Spleen (tissue), 7 donors: ENCODE data around the gene PPP1R9B.
A peak's percentile ranks its signal among the peaks of the same experiment; 100 is the strongest.

ENCODE experiments used
- POLR2AphosphoS5 ChIP-seq, 3 donors: sonication (generic); formaldehyde crosslinking; IDR thresholded peaks; one replicate each; pipeline ENCODE4 v1.5.1; 2017; ENCODE audit warnings: antibody characterized with exemption in 3 of 3
- TF ChIP-seq, protein P1 (sequence below), 11 experiments: fragments of 200-600 bp in 7 of 11; fragments of 450-650 bp in 4 of 11; sonication (generic) in 4 of 11; IDR thresholded peaks in 8 of 11; conservative IDR thresholded peaks in 3 of 11; 1 replicate in 7 of 11; 2 replicates in 4 of 11; pipeline versions ENCODE4 v1.4.0 to v1.8.0; 2016 to 2021; ENCODE audit warnings: antibody characterized with exemption in 11 of 11, inconsistent platforms in 4 of 11, mild to moderate bottlenecking in 1 of 11
- donor health status: DM: no; HTN: no; CAD: no; lungs with moderate emphysema.
- donor health status: DM: no; HTN: no; CAD: no.
- donor health status: DM: no; HTN: no; CAD: no.

DNA sequence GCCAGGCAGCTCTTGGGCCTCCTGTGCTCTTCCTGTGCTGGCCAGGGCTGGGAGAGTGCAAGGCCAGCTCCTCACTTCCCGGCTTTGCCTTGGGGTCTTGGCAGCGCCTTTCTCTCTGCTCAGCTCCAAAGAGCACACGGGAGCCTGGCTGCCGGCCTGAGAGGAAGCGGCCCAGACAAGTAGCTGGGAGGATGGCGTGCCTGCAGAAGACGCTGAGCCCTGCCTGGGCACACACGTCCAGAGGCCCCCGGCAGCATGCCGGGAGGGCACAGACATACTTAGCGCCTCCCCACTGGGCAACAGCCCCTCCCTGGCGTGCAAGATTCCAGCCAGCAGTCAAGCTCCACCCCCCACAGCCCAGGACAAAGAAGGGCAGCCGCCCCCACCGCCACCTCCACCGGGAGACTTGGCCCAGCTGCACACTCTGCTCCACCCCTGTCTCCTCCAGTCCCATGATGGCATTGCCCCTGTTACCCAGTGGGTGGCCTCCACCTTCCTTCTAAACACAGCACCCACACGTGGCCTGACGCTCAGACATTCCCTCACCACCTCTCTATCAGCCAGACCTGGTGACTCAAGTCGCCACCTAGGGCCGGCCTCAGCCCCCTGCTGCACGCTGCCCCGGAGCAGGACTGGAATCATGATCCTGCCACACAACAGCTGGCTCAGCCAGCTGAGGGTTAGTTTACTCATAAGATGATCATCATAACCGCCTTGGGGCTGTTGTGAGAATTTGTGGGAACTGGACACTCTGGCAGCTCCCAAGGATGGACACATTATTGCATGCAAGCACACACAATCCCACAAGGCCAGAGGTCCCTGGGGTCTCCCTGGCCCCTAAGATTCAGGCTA lies 27.7 kb upstream of the PPP1R9B start:
- TF ChIP-seq, protein P1, sequence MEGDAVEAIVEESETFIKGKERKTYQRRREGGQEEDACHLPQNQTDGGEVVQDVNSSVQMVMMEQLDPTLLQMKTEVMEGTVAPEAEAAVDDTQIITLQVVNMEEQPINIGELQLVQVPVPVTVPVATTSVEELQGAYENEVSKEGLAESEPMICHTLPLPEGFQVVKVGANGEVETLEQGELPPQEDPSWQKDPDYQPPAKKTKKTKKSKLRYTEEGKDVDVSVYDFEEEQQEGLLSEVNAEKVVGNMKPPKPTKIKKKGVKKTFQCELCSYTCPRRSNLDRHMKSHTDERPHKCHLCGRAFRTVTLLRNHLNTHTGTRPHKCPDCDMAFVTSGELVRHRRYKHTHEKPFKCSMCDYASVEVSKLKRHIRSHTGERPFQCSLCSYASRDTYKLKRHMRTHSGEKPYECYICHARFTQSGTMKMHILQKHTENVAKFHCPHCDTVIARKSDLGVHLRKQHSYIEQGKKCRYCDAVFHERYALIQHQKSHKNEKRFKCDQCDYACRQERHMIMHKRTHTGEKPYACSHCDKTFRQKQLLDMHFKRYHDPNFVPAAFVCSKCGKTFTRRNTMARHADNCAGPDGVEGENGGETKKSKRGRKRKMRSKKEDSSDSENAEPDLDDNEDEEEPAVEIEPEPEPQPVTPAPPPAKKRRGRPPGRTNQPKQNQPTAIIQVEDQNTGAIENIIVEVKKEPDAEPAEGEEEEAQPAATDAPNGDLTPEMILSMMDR (IDR thresholded peaks at IDR 0.05 in 8 of 11, conservative IDR thresholded peaks at IDR 0.05 in 3 of 11), result peak in 10 of 11 experiments; percentile 21 to 64 (median 52)
- peak in 2 of 3 donors; percentile 59 to 71 for TF ChIP-seq POLR2AphosphoS5 (IDR thresholded peaks at IDR 0.05)
